Body of pancreas (tissue), 4 donors: Measurements from ENCODE around the gene APBA2.

ENCODE experiments used
- CTCF ChIP-seq, 7 experiments: fragments of 450-650 bp in 4 of 7; fragments of 200-600 bp in 3 of 7; sonication (generic) in 3 of 7; IDR thresholded peaks; one replicate each; pipeline ENCODE4 v1.5.1; 2016 to 2019; ENCODE audit warnings: antibody characterized with exemption in 7 of 7
- POLR2A ChIP-seq, 3 donors: fragments of 450-650 bp; IDR thresholded peaks; one replicate each; pipeline ENCODE4 v1.6.1; 2016; ENCODE audit warnings: antibody characterized with exemption in 3 of 3, mild to moderate bottlenecking in 2 of 3

DNA sequence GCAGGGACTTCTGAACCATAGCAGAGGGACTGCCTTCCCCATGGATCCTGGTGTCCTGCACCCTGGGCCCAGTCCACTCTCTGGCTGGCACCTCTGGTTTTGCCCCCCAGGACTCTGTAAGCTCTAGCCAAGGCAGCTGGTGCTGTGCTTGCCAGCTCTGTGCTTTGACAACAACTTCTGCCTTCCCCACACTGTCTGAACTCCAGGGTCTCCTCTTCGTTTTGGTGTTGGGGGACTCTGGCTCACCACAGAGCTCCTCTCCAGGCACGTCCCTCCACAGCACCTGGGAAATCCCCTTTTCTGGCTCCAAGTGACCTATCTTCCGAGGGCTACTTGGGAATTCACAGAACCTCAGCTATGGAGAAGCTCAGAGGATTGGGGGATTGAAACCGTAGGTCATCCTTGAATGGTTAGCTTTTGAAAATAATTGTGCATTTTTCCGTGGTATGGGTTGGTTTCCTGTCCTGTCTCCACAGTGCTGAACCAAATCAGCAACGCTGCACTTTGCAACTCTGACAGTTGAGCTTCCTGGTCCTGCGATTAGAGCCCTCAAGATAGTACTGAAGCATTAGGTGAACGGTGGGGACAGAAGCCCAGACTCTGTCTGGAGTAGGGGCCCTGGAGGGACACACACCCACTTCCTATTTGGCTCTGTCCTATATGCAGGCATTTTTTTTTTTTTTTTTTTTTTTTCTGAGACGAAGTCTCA lies 152.4 kb downstream of the APBA2 start:
- TF ChIP-seq POLR2A (IDR thresholded peaks at IDR 0.05): no peak
- no peak for TF ChIP-seq CTCF (IDR thresholded peaks at IDR 0.05)
